ENCODE measurements around the gene PIP5KL1.

The PIP5KL1 gene

GRCh38 chr9:127931092-127931881, 710 bp upstream of the PIP5KL1 start:
- Histone ChIP-seq H3K9me3 (ENCODE audit: control insufficient read depth, low read length) (no peaks in the 10 kb centered on the region), H3K27me3 (ENCODE audit: control insufficient read depth, insufficient read depth, low read length, poor library complexity, severe bottlenecking) (peaks cover 45% of the 10 kb centered on the region), H3K4me1 (ENCODE audit: control insufficient read depth, insufficient read depth, low read length) (peaks cover 15% of the 10 kb centered on the region), H3K27ac (ENCODE audit: insufficient read depth, low read depth, low read length, poor library complexity, severe bottlenecking) (no peak overlapping the region), H3K4me3 (ENCODE audit: insufficient read depth, low read depth, low read length) (peak overlapping the region; percentile 48), H3K36me3 (ENCODE audit: control insufficient read depth, insufficient read depth, low read length) (no peaks in the 10 kb centered on the region)
- WGBS, 2 experiments, result 32 to 35% methylated on average over 18 of the region's 18 CpGs

GRCh38 chr9:127929625-127929979, 975 bp downstream of the PIP5KL1 start:
- Histone ChIP-seq H3K9me3 (ENCODE audit: control insufficient read depth, low read length) (no peaks in the 10 kb centered on the region), H3K4me3 (ENCODE audit: insufficient read depth, low read depth, low read length) (no peak overlapping the region), H3K36me3 (ENCODE audit: control insufficient read depth, insufficient read depth, low read length) (no peaks in the 10 kb centered on the region), H3K27me3 (ENCODE audit: control insufficient read depth, insufficient read depth, low read length, poor library complexity, severe bottlenecking) (peaks cover 62% of the 10 kb centered on the region), H3K27ac (ENCODE audit: insufficient read depth, low read depth, low read length, poor library complexity, severe bottlenecking) (no peak overlapping the region), H3K4me1 (ENCODE audit: control insufficient read depth, insufficient read depth, low read length) (peaks cover 15% of the 10 kb centered on the region)
- 81 to 85% methylated on average over 10 of the region's 10 CpGs for WGBS, 2 experiments

GRCh38 chr9:127928676-127929624, 1.6 kb downstream of the PIP5KL1 start:
- Histone ChIP-seq H3K4me3 (ENCODE audit: insufficient read depth, low read depth, low read length) (no peak overlapping the region), H3K9me3 (ENCODE audit: control insufficient read depth, low read length) (no peaks in the 10 kb centered on the region), H3K27ac (ENCODE audit: insufficient read depth, low read depth, low read length, poor library complexity, severe bottlenecking) (no peak overlapping the region), H3K36me3 (ENCODE audit: control insufficient read depth, insufficient read depth, low read length) (no peaks in the 10 kb centered on the region), H3K4me1 (ENCODE audit: control insufficient read depth, insufficient read depth, low read length) (peaks cover 15% of the 10 kb centered on the region), H3K27me3 (ENCODE audit: control insufficient read depth, insufficient read depth, low read length, poor library complexity, severe bottlenecking) (peaks cover 65% of the 10 kb centered on the region)
- 83% methylated on average over 11 of the region's 11 CpGs for WGBS, 2 experiments

- H3K27me3 ChIP-seq (ENCODE audit: control insufficient read depth, insufficient read depth, low read length, poor library complexity, severe bottlenecking), result peaks cover 65% of the 10 kb centered on the region
- peaks cover 15% of the 10 kb centered on the region for H3K4me1 ChIP-seq (ENCODE audit: control insufficient read depth, insufficient read depth, low read length)
- H3K9me3 ChIP-seq (ENCODE audit: control insufficient read depth, low read length), result no peaks in the 10 kb centered on the region
- H3K27ac ChIP-seq (ENCODE audit: insufficient read depth, low read depth, low read length, poor library complexity, severe bottlenecking), result no peak overlapping the region
- H3K36me3 ChIP-seq (ENCODE audit: control insufficient read depth, insufficient read depth, low read length), result no peaks in the 10 kb centered on the region
- 20 to 21% methylated on average over 24 of the region's 24 CpGs for WGBS, 2 experiments
- peak overlapping the region; percentile 41 for H3K4me3 ChIP-seq (ENCODE audit: insufficient read depth, low read depth, low read length)
Observed at GRCh38 chr9:127927988-127928675, 2.4 kb downstream of the PIP5KL1 start.

- Histone ChIP-seq H3K36me3 (ENCODE audit: control insufficient read depth, insufficient read depth, low read length) (no peaks in the 10 kb centered on the region), H3K27ac (ENCODE audit: insufficient read depth, low read depth, low read length, poor library complexity, severe bottlenecking) (no peak overlapping the region), H3K27me3 (ENCODE audit: control insufficient read depth, insufficient read depth, low read length, poor library complexity, severe bottlenecking) (peaks cover 65% of the 10 kb centered on the region), H3K4me1 (ENCODE audit: control insufficient read depth, insufficient read depth, low read length) (peaks cover 15% of the 10 kb centered on the region), H3K4me3 (ENCODE audit: insufficient read depth, low read depth, low read length) (peak overlapping the region; percentile 41), H3K9me3 (ENCODE audit: control insufficient read depth, low read length) (no peaks in the 10 kb centered on the region)
- 0 to 1% methylated on average over 52 to 55 of the region's 56 CpGs for WGBS, 2 experiments
Observed at GRCh38 chr9:127927201-127927987, 3.2 kb downstream of the PIP5KL1 start.

- 4% methylated on average over 19 of the region's 19 CpGs for WGBS, 2 experiments
- no peaks in the 10 kb centered on the region for H3K9me3 ChIP-seq (ENCODE audit: control insufficient read depth, low read length)
- peaks cover 15% of the 10 kb centered on the region for H3K4me1 ChIP-seq (ENCODE audit: control insufficient read depth, insufficient read depth, low read length)
- H3K36me3 ChIP-seq (ENCODE audit: control insufficient read depth, insufficient read depth, low read length), result no peaks in the 10 kb centered on the region
- peak overlapping the region; percentile 41 for H3K4me3 ChIP-seq (ENCODE audit: insufficient read depth, low read depth, low read length)
- H3K27ac ChIP-seq (ENCODE audit: insufficient read depth, low read depth, low read length, poor library complexity, severe bottlenecking), result no peak overlapping the region
- peaks cover 71% of the 10 kb centered on the region for H3K27me3 ChIP-seq (ENCODE audit: control insufficient read depth, insufficient read depth, low read length, poor library complexity, severe bottlenecking)
Observed at GRCh38 chr9:127926906-127927200, 3.7 kb downstream of the PIP5KL1 start.

GRCh38 chr9:127925959-127926905, 4.3 kb downstream of the PIP5KL1 start:
- Histone ChIP-seq H3K4me1 (ENCODE audit: control insufficient read depth, insufficient read depth, low read length) (peaks cover 12% of the 10 kb centered on the region), H3K9me3 (ENCODE audit: control insufficient read depth, low read length) (no peaks in the 10 kb centered on the region), H3K27me3 (ENCODE audit: control insufficient read depth, insufficient read depth, low read length, poor library complexity, severe bottlenecking) (peaks cover 73% of the 10 kb centered on the region), H3K27ac (ENCODE audit: insufficient read depth, low read depth, low read length, poor library complexity, severe bottlenecking) (no peak overlapping the region), H3K36me3 (ENCODE audit: control insufficient read depth, insufficient read depth, low read length) (no peaks in the 10 kb centered on the region), H3K4me3 (ENCODE audit: insufficient read depth, low read depth, low read length) (peak overlapping the region; percentile 41)
- WGBS, 2 experiments, result 59 to 65% methylated on average over 14 of the region's 14 CpGs

- 92 to 93% methylated on average over 22 of the region's 22 CpGs for WGBS, 2 experiments
- Histone ChIP-seq H3K36me3 (ENCODE audit: control insufficient read depth, insufficient read depth, low read length) (no peaks in the 10 kb centered on the region), H3K27me3 (ENCODE audit: control insufficient read depth, insufficient read depth, low read length, poor library complexity, severe bottlenecking) (peaks cover 72% of the 10 kb centered on the region), H3K4me1 (ENCODE audit: control insufficient read depth, insufficient read depth, low read length) (peaks cover 7% of the 10 kb centered on the region), H3K27ac (ENCODE audit: insufficient read depth, low read depth, low read length, poor library complexity, severe bottlenecking) (no peak overlapping the region), H3K9me3 (ENCODE audit: control insufficient read depth, low read length) (no peaks in the 10 kb centered on the region), H3K4me3 (ENCODE audit: insufficient read depth, low read depth, low read length) (no peak overlapping the region)
Observed at GRCh38 chr9:127924736-127925444, 5.7 kb downstream of the PIP5KL1 start.
